Astrocyte of the spinal cord (primary cell): Measurements from ENCODE around the gene FBLN7.

Experiments used
- DNase-seq: peaks from one replicate; pipeline ENCODE4 v3.0.0; 2011; ENCODE audit warnings: low read depth, low spot score
- H3K4me3 ChIP-seq: 2 replicates; pipeline ENCODE4 v1.5.1; 2011; ENCODE audit warnings: low read depth, mild to moderate bottlenecking, low read length, moderate library complexity
- CTCF ChIP-seq: IDR thresholded peaks from 2 replicates; pipeline ENCODE4 v1.5.1; 2012; ENCODE audit warnings: low read depth, mild to moderate bottlenecking, low read length, inconsistent platforms
- in situ Hi-C: cut with HindIII; loops from 2 replicates; pipeline ENCODE4 v1.10.0; 2017; ENCODE audit warnings: low sequenced_read_pairs

Gene FBLN7

DNA sequence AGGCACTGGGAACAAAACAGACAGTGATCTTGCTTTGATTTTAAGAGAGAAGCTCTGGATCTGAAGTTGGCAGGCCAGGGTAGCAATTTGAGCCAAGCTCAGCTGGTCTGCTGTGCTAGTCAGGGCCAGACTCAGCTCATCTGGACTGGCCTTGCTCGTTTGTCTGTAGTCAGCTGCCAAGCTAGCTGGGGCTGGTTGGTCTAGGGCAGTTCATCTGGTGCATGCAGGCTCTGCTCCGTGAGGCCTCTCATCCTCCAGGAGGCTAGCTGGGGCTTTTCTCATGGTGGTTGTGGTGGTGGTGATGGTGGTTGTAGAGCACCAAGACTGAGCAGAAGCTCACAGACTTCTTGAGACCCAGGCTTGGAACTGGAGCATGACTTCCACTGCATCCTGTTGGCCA lies 10.3 kb downstream of the FBLN7 start:
- in situ Hi-C loops: no loop called here
- TF ChIP-seq CTCF: no peak
- no peak for DNase-seq
- H3K4me3 ChIP-seq: no peak overlapping the region

- H3K4me3 ChIP-seq: no peak overlapping the region
- TF ChIP-seq CTCF: no peak
- in situ Hi-C loops: no loop called here
- no peak for DNase-seq
Observed at GRCh38 chr2:112149194-112149593, 11.0 kb downstream of the FBLN7 start.

DNA sequence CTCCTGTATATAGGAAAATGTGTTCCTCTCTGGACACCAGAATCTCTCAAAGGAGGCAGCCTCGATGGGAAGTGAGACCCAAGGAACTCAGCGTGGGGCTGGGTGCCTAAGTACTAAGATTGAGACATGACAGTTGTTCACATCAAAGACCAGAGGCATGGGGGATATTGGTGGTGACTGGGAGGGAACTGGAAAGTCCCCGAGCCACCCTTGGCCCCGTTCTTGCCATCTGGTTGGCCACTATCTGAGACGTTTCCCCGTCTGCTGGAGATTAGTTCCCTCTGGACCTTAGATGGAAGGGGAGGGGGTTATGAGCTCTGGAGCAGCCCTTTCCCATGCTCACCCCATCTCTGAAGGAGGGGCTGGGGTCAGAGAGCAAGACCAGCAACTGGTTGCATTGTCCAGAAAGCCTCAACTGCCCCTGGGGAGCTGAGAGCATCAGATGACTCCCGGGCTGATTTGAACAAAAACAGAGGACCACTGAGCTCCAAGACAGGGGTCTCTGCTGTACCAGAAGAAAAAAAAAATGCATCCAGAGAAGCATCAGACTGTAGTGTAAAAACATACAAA lies 11.8 kb downstream of the FBLN7 start:
- DNase-seq: no peak
- no peak for TF ChIP-seq CTCF
- in situ Hi-C loops: no loop called here
- no peak overlapping the region for H3K4me3 ChIP-seq

GRCh38 chr2:112150447-112150846 lies 12.3 kb downstream of the FBLN7 start:
- in situ Hi-C loops: no loop called here
- no peak overlapping the region for H3K4me3 ChIP-seq
- TF ChIP-seq CTCF: no peak
- peak; percentile 59 for DNase-seq

DNA sequence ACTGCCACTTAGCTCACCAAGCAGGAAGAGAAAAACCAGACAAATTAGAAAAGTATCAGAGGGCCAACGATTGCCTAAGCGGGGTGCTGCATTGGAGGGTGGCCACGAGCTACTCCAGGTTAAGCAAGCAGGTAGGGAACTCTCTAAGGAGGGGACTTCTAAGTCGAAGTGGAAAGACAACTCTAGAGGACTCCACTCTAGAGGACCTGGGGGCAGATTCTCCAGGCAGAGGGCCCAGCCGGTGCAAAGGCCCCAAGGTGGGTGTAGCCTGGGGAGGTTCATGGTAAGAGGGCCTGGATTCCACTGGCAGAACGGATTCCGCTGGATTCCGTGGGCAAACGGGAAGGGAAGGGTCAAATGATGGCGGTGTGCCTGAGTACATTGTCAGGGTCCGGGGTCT lies 12.7 kb downstream of the FBLN7 start:
- no peak overlapping the region for H3K4me3 ChIP-seq
- in situ Hi-C loops: no loop called here
- no peak for DNase-seq
- no peak for TF ChIP-seq CTCF

- DNase-seq: no peak
- in situ Hi-C loops: no loop called here
- no peak for TF ChIP-seq CTCF
- H3K4me3 ChIP-seq: no peak overlapping the region
Observed at GRCh38 chr2:112151271-112151670, 13.1 kb downstream of the FBLN7 start.
